ENCODE results near the gene KNCN.

DNA sequence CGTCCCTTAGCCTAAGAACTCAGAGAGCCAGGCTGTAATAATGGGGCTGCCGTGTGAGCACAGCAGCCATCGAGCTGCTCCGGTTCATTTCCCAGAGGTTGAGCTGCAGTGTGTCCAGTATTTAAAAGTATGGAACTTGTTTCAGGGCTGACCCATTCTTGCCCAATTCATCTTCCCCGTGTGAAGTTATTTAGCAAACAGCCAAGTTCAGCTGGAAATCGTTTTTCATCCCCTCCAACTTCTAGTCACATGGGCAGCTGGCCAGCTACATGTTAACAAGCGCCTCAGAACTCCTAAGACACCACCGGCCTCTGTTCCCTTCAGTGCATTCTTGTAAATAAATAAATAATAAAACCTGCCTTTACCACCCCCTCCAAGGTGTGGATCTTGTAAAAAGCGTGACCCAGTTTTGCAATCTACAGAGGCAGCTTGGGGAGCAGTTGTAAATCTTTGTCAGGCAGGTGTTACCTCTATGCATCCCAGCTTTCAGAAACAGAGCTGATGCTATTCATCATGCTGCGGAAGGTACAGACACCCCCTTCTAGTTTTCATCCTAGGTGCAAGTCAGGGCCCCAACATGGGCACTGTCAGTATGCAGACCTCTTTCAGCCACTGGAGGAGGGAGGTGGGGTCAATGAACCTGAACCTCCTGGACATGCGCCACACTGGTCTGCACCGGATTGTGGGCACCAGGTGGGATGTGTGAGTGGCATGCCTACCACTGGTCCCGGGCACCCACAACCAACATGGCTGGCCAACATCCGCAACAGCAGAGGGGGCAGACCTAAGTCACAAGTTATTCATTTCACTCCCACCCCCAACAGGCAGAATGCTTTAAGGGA, 18.7 kb upstream of the KNCN start:
- TF ChIP-seq CTCF (IDR thresholded peaks at IDR 0.05; ENCODE audit: insufficient read depth, low read depth, low read length) (no peak), EZH2 (IDR thresholded peaks at IDR 0.05; ENCODE audit: insufficient read depth, low read length) (no peak)

Measured in astrocyte (in vitro differentiated cells and primary cell).